Testis (tissue), 3 donors: ENCODE measurements around the gene PCDHGA12. TPM values are rescaled to one million over a fixed set of nuclear protein-coding genes. Genes with fewer than 3 reads are reported as not detected.
"Not testable (repeated sequence)": the region's sequence is repeated elsewhere in the genome, so short reads cannot be mapped to it uniquely, and the experiment has no call there.

Experiments
- DNase-seq: peaks from one replicate; pipeline ENCODE4 v3.0.0-alpha.2; 2019
- H3K27ac ChIP-seq, 2 donors: fragments of 200-600 bp; sonication (generic); one replicate each; pipeline ENCODE4 v1.5.1; 2019
- H3K27me3 ChIP-seq: fragments of 200-600 bp; sonication (generic); one replicate; pipeline ENCODE4 v1.5.1; 2019
- H3K36me3 ChIP-seq: fragments of 200-600 bp; sonication (generic); one replicate; pipeline ENCODE4 v1.5.1; 2017; ENCODE audit warnings: low read depth; ENCODE audit errors: missing control alignments
- H3K4me1 ChIP-seq: fragments of 200-600 bp; sonication (generic); one replicate; pipeline ENCODE4 v1.5.1; 2019
- H3K4me3 ChIP-seq, 2 donors: fragments of 200-600 bp; sonication (generic); one replicate each; pipeline ENCODE4 v1.5.1; 2017 to 2019
- H3K9me3 ChIP-seq: fragments of 200-600 bp; sonication (generic); one replicate; pipeline ENCODE4 v1.5.1; 2017
- POLR2A ChIP-seq: fragments of 450-650 bp; IDR thresholded peaks from one replicate; pipeline ENCODE4 v1.6.1; 2017; ENCODE audit warnings: antibody characterized with exemption, mild to moderate bottlenecking, moderate library complexity
- WGBS, 2 donors: methylation state at CpG; one replicate each; pipeline ENCODE4 v1.1.5; 2018; 5-methylcytosine and 5-hydroxymethylcytosine counted together
- intact Hi-C: fragments of 100-400 bp; cut with DNase I; formaldehyde crosslinking; loops from one replicate; pipeline ENCODE4 v1.15.1; 2023; ENCODE audit warnings: low total_unique reads
- polyA plus RNA-seq: library from polyadenylated mRNA; stranded (reverse); fragments of 350-450 nt; fragmentation: Illumina TruSeq; extraction: RNeasy Lipid Tissue Mini Kit (QIAGEN cat#74804); gene quantifications from one replicate; pipeline ENCODE4 v1.2.3, GENCODE V29; 2014; ENCODE audit warnings: low read depth, low replicate concordance; ENCODE audit not compliant: insufficient read depth
- total RNA-seq, 2 donors: library from RNA; depleted of rRNA; stranded (reverse); fragments of >200 nt; gene quantifications; one replicate each; pipeline ENCODE4 v1.2.3, GENCODE V29; 2016
- TF ChIP-seq, protein P1 (sequence below), 3 experiments: fragments of 450-650 bp in 2 of 3; fragments of 200-600 bp in 1 of 3; sonication (generic) in 1 of 3; IDR thresholded peaks; one replicate each; pipeline ENCODE4 v1.5.1; 2016 to 2019; ENCODE audit warnings: antibody characterized with exemption in 3 of 3, mild to moderate bottlenecking in 2 of 3, moderate library complexity in 1 of 3

Gene PCDHGA12
- total and polyA plus RNA-seq, 3 donors from 2014 or later: 2.7 to 11.3 (median 10.3) TPM

DNA sequence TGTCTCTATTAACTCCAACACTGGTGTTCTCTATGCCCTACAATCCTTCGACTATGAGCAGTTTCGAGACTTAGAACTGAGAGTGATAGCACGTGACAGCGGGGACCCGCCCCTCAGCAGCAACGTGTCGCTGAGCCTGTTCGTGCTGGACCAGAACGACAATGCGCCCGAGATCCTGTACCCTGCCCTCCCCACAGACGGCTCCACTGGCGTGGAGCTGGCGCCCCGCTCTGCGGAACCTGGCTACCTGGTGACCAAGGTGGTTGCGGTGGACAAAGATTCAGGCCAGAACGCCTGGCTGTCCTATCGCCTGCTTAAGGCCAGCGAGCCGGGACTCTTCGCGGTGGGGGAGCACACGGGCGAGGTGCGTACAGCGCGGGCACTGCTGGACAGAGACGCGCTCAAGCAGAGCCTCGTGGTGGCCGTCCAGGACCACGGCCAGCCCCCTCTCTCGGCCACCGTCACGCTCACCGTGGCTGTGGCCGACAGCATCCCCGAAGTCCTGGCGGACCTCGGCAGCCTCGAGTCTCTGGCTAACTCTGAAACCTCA, 7.5 kb upstream of the PCDHGA12 start:
- H3K27ac ChIP-seq: no peak overlapping the region
- DNase-seq: no peak
- TF ChIP-seq, protein P1, sequence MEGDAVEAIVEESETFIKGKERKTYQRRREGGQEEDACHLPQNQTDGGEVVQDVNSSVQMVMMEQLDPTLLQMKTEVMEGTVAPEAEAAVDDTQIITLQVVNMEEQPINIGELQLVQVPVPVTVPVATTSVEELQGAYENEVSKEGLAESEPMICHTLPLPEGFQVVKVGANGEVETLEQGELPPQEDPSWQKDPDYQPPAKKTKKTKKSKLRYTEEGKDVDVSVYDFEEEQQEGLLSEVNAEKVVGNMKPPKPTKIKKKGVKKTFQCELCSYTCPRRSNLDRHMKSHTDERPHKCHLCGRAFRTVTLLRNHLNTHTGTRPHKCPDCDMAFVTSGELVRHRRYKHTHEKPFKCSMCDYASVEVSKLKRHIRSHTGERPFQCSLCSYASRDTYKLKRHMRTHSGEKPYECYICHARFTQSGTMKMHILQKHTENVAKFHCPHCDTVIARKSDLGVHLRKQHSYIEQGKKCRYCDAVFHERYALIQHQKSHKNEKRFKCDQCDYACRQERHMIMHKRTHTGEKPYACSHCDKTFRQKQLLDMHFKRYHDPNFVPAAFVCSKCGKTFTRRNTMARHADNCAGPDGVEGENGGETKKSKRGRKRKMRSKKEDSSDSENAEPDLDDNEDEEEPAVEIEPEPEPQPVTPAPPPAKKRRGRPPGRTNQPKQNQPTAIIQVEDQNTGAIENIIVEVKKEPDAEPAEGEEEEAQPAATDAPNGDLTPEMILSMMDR (IDR thresholded peaks at IDR 0.05): no peak
- no peak for TF ChIP-seq POLR2A
- H3K36me3 ChIP-seq: no peaks in the 10 kb centered on the region
- WGBS, 2 donors: 22 to 25% methylated on average over 10 to 34 of the region's 42 CpGs
- H3K4me1 ChIP-seq: peaks cover 3% of the 10 kb centered on the region
- no peak overlapping the region for H3K4me3 ChIP-seq
- no peaks in the 10 kb centered on the region for H3K9me3 ChIP-seq
- intact Hi-C loops: loop anchor here (10.0 kb wide), 1 partner anchor 102 kb away; no protein-coding TSS in a partner anchor
- H3K27me3 ChIP-seq: no peaks in the 10 kb centered on the region

DNA sequence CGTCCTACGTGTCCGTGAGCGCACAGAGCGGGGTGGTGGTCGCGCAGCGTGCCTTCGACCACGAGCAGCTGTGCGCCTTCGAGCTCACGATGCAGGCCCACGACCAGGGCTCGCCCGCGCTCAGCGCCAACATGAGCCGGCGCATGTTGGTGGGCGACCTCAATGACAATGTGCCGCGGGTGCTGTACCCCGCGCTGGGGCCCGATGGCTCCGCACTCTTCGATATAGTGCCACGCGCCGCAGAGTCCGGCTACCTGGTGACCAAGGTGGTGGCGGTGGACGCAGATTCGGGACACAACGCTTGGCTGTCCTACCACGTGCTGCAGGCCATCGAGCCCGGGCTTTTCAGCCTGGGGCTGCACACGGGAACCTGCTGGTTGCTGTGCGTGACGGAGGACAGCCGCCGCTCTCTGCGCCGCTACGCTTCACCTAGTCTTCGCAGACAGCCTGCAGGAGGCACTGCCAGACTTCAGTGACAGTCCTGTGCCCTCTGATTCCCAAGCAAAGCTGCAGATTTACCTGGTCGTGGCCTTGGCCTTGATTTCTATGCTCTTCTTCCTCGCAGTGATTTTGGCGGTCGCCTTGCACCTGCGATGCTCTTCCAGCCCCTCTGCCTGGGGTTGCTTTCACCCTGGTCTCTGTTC, 2.4 kb upstream of the PCDHGA12 start:
- no peaks in the 10 kb centered on the region for H3K27me3 ChIP-seq
- H3K9me3 ChIP-seq: no peaks in the 10 kb centered on the region
- no peak overlapping the region for H3K4me3 ChIP-seq
- 25 to 40% methylated on average over 8 to 42 of the region's 53 CpGs for WGBS, 2 donors
- H3K36me3 ChIP-seq: no peaks in the 10 kb centered on the region
- intact Hi-C loops: loop anchor here (10.0 kb wide), 1 partner anchor 97 kb away; no protein-coding TSS in a partner anchor
- TF ChIP-seq, protein P1 (IDR thresholded peaks at IDR 0.05): no peak
- TF ChIP-seq POLR2A: no peak
- H3K4me1 ChIP-seq: no peaks in the 10 kb centered on the region
- H3K27ac ChIP-seq: no peak overlapping the region
- DNase-seq: no peak

DNA sequence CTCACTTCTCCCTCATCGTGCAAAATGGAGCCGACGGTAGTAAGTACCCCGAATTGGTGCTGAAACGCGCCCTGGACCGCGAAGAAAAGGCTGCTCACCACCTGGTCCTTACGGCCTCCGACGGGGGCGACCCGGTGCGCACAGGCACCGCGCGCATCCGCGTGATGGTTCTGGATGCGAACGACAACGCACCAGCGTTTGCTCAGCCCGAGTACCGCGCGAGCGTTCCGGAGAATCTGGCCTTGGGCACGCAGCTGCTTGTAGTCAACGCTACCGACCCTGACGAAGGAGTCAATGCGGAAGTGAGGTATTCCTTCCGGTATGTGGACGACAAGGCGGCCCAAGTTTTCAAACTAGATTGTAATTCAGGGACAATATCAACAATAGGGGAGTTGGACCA, 979 bp downstream of the PCDHGA12 start:
- H3K4me1 ChIP-seq: no peaks in the 10 kb centered on the region
- H3K4me3 ChIP-seq: peak overlapping the region; percentile 26 to 38
- H3K9me3 ChIP-seq: no peaks in the 10 kb centered on the region
- intact Hi-C loops: no loop called here
- no peak for DNase-seq
- H3K36me3 ChIP-seq: no peaks in the 10 kb centered on the region
- no peak overlapping the region for H3K27ac ChIP-seq
- WGBS, 2 donors: 7 to 14% methylated on average over 3 to 37 of the region's 37 CpGs
- no peaks in the 10 kb centered on the region for H3K27me3 ChIP-seq
- TF ChIP-seq, protein P1 (IDR thresholded peaks at IDR 0.05): no peak
- no peak for TF ChIP-seq POLR2A

DNA sequence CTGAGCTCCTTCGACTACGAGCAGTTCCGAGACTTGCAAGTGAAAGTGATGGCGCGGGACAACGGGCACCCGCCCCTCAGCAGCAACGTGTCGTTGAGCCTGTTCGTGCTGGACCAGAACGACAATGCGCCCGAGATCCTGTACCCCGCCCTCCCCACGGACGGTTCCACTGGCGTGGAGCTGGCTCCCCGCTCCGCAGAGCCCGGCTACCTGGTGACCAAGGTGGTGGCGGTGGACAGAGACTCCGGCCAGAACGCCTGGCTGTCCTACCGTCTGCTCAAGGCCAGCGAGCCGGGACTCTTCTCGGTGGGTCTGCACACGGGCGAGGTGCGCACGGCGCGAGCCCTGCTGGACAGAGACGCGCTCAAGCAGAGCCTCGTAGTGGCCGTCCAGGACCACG, 2.0 kb downstream of the PCDHGA12 start:
- H3K9me3 ChIP-seq, DNase-seq, H3K27ac ChIP-seq, H3K27me3 ChIP-seq, H3K4me3 ChIP-seq, H3K36me3 ChIP-seq, H3K4me1 ChIP-seq, intact Hi-C loops: not testable (repeated sequence)
- WGBS, 2 donors: 24 to 26% methylated on average over 5 to 38 of the region's 38 CpGs

DNA sequence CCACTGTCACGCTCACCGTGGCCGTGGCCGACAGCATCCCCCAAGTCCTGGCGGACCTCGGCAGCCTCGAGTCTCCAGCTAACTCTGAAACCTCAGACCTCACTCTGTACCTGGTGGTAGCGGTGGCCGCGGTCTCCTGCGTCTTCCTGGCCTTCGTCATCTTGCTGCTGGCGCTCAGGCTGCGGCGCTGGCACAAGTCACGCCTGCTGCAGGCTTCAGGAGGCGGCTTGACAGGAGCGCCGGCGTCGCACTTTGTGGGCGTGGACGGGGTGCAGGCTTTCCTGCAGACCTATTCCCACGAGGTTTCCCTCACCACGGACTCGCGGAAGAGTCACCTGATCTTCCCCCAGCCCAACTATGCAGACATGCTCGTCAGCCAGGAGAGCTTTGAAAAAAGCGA, 2.4 kb downstream of the PCDHGA12 start:
- H3K4me1 ChIP-seq, intact Hi-C loops, H3K27ac ChIP-seq, H3K36me3 ChIP-seq, H3K9me3 ChIP-seq, H3K27me3 ChIP-seq, DNase-seq, H3K4me3 ChIP-seq: not testable (repeated sequence)
- WGBS, 2 donors: 16 to 29% methylated on average over 19 to 29 of the region's 29 CpGs

DNA sequence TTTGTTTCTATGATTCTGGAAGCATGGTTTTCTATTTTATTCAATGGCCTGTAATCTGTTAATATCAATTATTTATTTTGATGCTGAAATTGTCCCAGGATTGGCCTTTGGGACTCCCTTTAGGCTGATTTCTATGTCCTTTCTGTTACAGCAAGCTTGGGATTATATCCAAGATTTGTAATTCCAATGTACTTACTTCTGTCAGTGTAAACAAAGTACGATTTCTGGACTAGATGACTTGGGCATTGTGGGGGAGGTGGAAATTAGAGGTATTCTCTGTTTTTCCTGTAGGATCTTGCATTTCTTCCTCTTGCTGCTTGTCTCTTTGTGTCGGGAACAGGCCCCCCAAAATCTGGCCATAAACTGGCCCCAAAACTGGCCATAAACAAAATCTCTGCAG, 3.7 kb downstream of the PCDHGA12 start:
- H3K9me3 ChIP-seq: no peaks in the 10 kb centered on the region
- WGBS, 2 donors: 58 to 76% methylated on average over 2 of the region's 2 CpGs
- H3K4me1 ChIP-seq: no peaks in the 10 kb centered on the region
- no peaks in the 10 kb centered on the region for H3K36me3 ChIP-seq
- no peak overlapping the region for H3K4me3 ChIP-seq
- no peaks in the 10 kb centered on the region for H3K27me3 ChIP-seq
- DNase-seq: no peak
- intact Hi-C loops: no loop called here
- no peak for TF ChIP-seq POLR2A
- TF ChIP-seq, protein P1 (IDR thresholded peaks at IDR 0.05): no peak
- no peak overlapping the region for H3K27ac ChIP-seq
